SK-N-SH (cell line): ENCODE results near the gene DIAPH1. TPM values are rescaled to one million over a fixed set of nuclear protein-coding genes. Genes with fewer than 3 reads are reported as not detected.

Source experiments
- CTCF ChIA-PET: fragments of 300-600, 350-600 bp; formaldehyde crosslinking; extraction: SDS; loops from one replicate; lab custom pipeline; 2021; lab: Yijun Ruan, JAX
- POLR2A ChIA-PET: fragments of 350-600 bp; sonication (Branson Sonifier 250); formaldehyde crosslinking; extraction: SDS; loops from one replicate; lab custom pipeline; 2020; ENCODE audit warnings: antibody characterized with exemption, inconsistent platforms; lab: Yijun Ruan, JAX
- DNase-seq: peaks from one replicate; pipeline ENCODE4 v3.0.0; 2012
- H2AFZ ChIP-seq: fragments of 200-600 bp; sonication (generic); 2 replicates; pipeline ENCODE4 v1.8.1; 2016; ENCODE audit warnings: antibody characterized with exemption, mild to moderate bottlenecking, low read depth
- H3F3A ChIP-seq: fragments of 200-600 bp; sonication (generic); replicated peaks from 2 replicates; pipeline ENCODE3; 2016; ENCODE audit warnings: antibody characterized with exemption, mild to moderate bottlenecking; ENCODE audit not compliant: insufficient read depth
- H3K27ac ChIP-seq, 2 experiments: fragments of 200-500 bp in 1 of 2; fragments of 200-600 bp in 1 of 2; sonication (Bioruptor generic) in 1 of 2; sonication (generic), shearing (Covaris generic) in 1 of 2; 2 replicates each; pipeline versions ENCODE4 v1.5.1 to v1.6.1; 2014 to 2016; ENCODE audit warnings: low read depth in 2 of 2, inconsistent platforms in 1 of 2, low read length in 1 of 2, mild to moderate bottlenecking in 1 of 2, mixed read lengths in 1 of 2
- H3K27me3 ChIP-seq: fragments of 200-600 bp; sonication (generic), shearing (Covaris generic); 2 replicates; pipeline ENCODE4 v1.6.1; 2016; ENCODE audit warnings: mixed run types; ENCODE audit not compliant: insufficient read depth
- H3K36me3 ChIP-seq, 2 experiments: fragments of 200-500 bp in 1 of 2; fragments of 200-600 bp in 1 of 2; sonication (Bioruptor generic) in 1 of 2; sonication (generic) in 1 of 2; replicated peaks in 1 of 2; 2 replicates each; pipeline versions ENCODE3 to v1.5.1; 2014 to 2016; ENCODE audit warnings: low read length in 1 of 2, mild to moderate bottlenecking in 1 of 2; ENCODE audit not compliant: insufficient read depth in 2 of 2, control insufficient read depth in 1 of 2
- H3K4me1 ChIP-seq, 2 experiments: fragments of 200-500 bp in 1 of 2; fragments of 200-600 bp in 1 of 2; sonication (Bioruptor generic) in 1 of 2; sonication (generic), shearing (Covaris generic) in 1 of 2; 2 replicates each; pipeline versions ENCODE4 v1.5.1 to v1.6.1; 2014 to 2016; ENCODE audit warnings: low read depth in 1 of 2, low read length in 1 of 2, mixed run types in 1 of 2; ENCODE audit not compliant: insufficient read depth in 2 of 2, control insufficient read depth in 1 of 2
- H3K4me2 ChIP-seq: fragments of 200-600 bp; sonication (generic), shearing (Covaris generic); 2 replicates; pipeline ENCODE4 v1.6.1; 2017; ENCODE audit warnings: mixed run types
- H3K4me3 ChIP-seq, 2 experiments: fragments of 200-500 bp in 1 of 2; fragments of 200-600 bp in 1 of 2; sonication (Bioruptor generic) in 1 of 2; sonication (generic), shearing (Covaris generic) in 1 of 2; 2 replicates each; pipeline versions ENCODE4 v1.5.1 to v1.8.1; 2014 to 2016; ENCODE audit warnings: low read depth in 2 of 2, inconsistent platforms in 1 of 2, low read length in 1 of 2, mild to moderate bottlenecking in 1 of 2, mixed read lengths in 1 of 2, moderate library complexity in 1 of 2
- H3K79me2 ChIP-seq: fragments of 200-600 bp; sonication (generic); 2 replicates; pipeline ENCODE4 v1.8.1; 2017; ENCODE audit warnings: mild to moderate bottlenecking; ENCODE audit not compliant: insufficient read depth
- H3K9ac ChIP-seq: fragments of 200-600 bp; sonication (generic); 2 replicates; pipeline ENCODE4 v1.6.1; 2017; ENCODE audit warnings: mixed run types
- H3K9me2 ChIP-seq: fragments of 200-600 bp; sonication (generic); 2 replicates; pipeline ENCODE4 v1.6.1; 2017; ENCODE audit warnings: mixed run types
- H3K9me3 ChIP-seq: fragments of 200-600 bp; sonication (generic); 2 replicates; pipeline ENCODE4 v1.6.1; 2017; ENCODE audit warnings: mixed run types, mild to moderate bottlenecking, moderate library complexity
- H4K20me1 ChIP-seq: fragments of 200-600 bp; sonication (generic); 2 replicates; pipeline ENCODE4 v1.6.1; 2017; ENCODE audit warnings: mild to moderate bottlenecking, mixed run types; ENCODE audit not compliant: insufficient read depth
- FOSL2 ChIP-seq: IDR thresholded peaks from 2 replicates; pipeline ENCODE4 v1.4.0; 2012; ENCODE audit warnings: low read depth, mild to moderate bottlenecking, moderate library complexity, borderline replicate concordance
- FOXJ3 ChIP-seq: sonication (generic); formaldehyde crosslinking; IDR thresholded peaks from 2 replicates; pipeline ENCODE4 v1.5.1; 2020; ENCODE audit warnings: mild to moderate bottlenecking, missing genetic modification reagents
- JUND ChIP-seq: IDR thresholded peaks from 2 replicates; pipeline ENCODE4 v1.4.0; 2012
- RAD21 ChIP-seq: IDR thresholded peaks from 2 replicates; pipeline ENCODE4 v1.6.1; 2012; ENCODE audit warnings: mild to moderate bottlenecking, low read length
- YY1 ChIP-seq: IDR thresholded peaks from 2 replicates; pipeline ENCODE4 v1.4.0; 2012; ENCODE audit warnings: low read depth, mild to moderate bottlenecking
- WGBS: methylation state at CpG from one replicate; pipeline ENCODE4 v1.1.6; 2017; ENCODE audit warnings: low lambda C conversion rate; 5-methylcytosine and 5-hydroxymethylcytosine counted together
- polyA plus RNA-seq, 3 experiments: library from polyadenylated mRNA; depleted of rRNA; stranded (reverse); fragments of >200 nt; gene quantifications; 2 replicates each; pipeline ENCODE4 v1.2.3, GENCODE V29; 2012
- TF ChIP-seq, protein P1 (sequence below): fragments of 200-600 bp; sonication (generic); IDR thresholded peaks from 2 replicates; pipeline ENCODE4 v1.6.1; 2017; ENCODE audit warnings: antibody characterized with exemption, mild to moderate bottlenecking, moderate library complexity
- TF ChIP-seq, protein P2 (sequence below): IDR thresholded peaks from 2 replicates; pipeline ENCODE4 v1.4.0; 2012; ENCODE audit warnings: low read depth, borderline replicate concordance
- TF ChIP-seq, protein P3 (sequence below): IDR thresholded peaks from 2 replicates; pipeline ENCODE4 v1.6.1; 2012; ENCODE audit warnings: mild to moderate bottlenecking, low read depth, low read length, moderate library complexity

The DIAPH1 gene
- polyA plus RNA-seq, 1 of the 3 experiments (the other 2 are of a cell fraction) = 30.4 TPM

DNA sequence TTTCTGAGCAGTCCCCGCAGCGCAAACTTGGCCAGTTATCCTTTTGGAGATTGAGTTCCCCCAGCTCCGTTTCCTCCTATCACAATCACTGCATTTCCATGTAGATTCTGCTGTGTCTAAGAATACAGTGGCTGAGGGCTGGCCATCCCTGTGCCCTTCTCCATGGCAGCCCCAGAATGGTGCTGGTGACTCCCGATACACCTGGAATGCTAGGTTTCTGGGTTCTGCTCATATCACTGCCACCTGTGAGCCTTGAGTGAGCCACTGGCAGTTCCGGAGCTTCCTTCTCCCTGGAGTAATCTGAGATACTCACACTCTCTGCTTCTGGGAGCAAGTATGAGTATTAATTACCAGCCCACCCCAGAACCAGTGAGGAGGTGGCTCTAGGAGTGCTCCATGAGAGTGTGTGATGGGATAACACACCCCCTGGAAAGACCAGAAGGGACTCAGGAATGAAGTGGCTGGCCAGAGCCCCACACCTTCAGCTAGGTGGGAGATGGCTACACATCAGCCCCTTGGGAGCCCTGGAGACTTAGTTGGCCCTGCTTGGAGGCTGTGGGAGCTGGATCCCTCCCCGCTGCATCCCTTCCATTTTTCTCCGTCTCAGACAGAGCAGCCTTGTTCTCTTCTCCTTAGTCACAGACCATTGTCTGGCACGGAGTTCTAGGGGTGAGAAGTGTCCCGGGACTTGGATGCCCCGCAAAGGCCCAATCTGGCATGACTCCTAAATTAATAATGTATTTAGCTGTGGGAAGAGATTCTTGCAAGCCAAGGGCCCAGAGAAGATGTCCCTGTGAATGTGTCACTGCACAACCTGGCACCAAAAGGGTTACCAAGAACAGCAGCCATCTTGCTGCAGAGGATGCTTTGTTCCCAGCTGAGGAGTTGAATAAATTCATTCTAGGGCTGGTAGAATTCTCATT lies 125.0 kb downstream of the DIAPH1 start:
- no peaks in the 10 kb centered on the region for H3K27me3 ChIP-seq
- 68% methylated on average over 10 of the region's 10 CpGs for WGBS
- peaks cover 7 to 47% of the 10 kb centered on the region in 2 experiments; a peak in 3 of 4 replicates for H3K4me1 ChIP-seq
- H3K27ac ChIP-seq = peak overlapping the region in 1 of 2 experiments; percentile 74; a peak in 3 of 4 replicates
- no peaks in the 10 kb centered on the region for H3K9me3 ChIP-seq
- DNase-seq = no peak
- peak; percentile 46; the same call in 1 of the 2 replicates for TF ChIP-seq YY1
- TF ChIP-seq, protein P1, sequence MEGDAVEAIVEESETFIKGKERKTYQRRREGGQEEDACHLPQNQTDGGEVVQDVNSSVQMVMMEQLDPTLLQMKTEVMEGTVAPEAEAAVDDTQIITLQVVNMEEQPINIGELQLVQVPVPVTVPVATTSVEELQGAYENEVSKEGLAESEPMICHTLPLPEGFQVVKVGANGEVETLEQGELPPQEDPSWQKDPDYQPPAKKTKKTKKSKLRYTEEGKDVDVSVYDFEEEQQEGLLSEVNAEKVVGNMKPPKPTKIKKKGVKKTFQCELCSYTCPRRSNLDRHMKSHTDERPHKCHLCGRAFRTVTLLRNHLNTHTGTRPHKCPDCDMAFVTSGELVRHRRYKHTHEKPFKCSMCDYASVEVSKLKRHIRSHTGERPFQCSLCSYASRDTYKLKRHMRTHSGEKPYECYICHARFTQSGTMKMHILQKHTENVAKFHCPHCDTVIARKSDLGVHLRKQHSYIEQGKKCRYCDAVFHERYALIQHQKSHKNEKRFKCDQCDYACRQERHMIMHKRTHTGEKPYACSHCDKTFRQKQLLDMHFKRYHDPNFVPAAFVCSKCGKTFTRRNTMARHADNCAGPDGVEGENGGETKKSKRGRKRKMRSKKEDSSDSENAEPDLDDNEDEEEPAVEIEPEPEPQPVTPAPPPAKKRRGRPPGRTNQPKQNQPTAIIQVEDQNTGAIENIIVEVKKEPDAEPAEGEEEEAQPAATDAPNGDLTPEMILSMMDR = no peak
- H4K20me1 ChIP-seq = peaks cover 20% of the 10 kb centered on the region; the same call in 1 of the 2 replicates
- H3F3A ChIP-seq = peaks cover 5% of the 10 kb centered on the region
- H2AFZ ChIP-seq = no peak overlapping the region
- H3K4me3 ChIP-seq = no peak overlapping the region
- H3K9ac ChIP-seq = peak overlapping the region; percentile 39; the same call in 1 of the 2 replicates
- POLR2A ChIA-PET = no interaction called here
- peaks cover 12 to 36% of the 10 kb centered on the region in 2 experiments for H3K36me3 ChIP-seq
- H3K79me2 ChIP-seq = peaks cover 60% of the 10 kb centered on the region
- no peaks in the 10 kb centered on the region for H3K9me2 ChIP-seq
- CTCF ChIA-PET = interaction anchor here (1.0 to 2.3 kb wide), 4 partner anchors 15 to 31 kb away, joined by 3 to 11 read pairs (median 4); no protein-coding TSS in a partner anchor
- peak overlapping the region; percentile 57 for H3K4me2 ChIP-seq

DNA sequence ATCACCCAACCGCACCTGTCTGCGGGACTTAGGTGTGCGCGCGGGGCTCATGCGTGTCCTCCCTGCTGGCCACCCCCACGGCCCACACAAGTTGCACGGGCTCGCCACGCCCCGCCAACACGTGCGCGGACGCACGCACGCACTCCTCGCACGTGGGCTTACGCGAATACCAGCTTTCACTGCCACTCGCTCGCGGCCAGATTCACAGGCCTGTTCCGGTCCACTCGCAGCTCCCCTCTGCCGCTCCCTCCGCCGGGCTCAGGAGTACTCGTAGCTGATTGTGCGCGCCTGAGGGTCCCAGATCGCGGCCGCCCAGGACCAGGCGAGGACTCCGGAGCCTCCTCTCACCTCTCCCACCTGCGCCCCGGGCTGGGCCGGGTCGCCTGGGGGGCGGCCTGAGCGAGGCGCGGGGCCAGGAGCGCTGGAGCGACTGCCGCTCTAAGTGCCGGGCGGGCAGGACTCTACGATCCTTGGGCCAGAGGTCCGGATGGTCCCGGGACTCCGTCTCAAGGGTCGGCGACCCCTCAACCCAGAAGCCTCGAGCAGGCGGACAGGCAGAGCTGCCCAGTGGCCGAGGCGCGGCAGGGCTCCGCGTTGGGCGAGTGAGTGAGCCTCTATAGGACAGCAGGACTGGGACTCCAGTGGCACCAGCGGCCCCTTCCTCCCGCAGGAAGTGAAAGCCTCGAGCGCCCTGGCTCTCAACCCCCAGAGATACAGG lies 126.5 kb downstream of the DIAPH1 start:
- no peak overlapping the region for H3K4me3 ChIP-seq
- H2AFZ ChIP-seq = no peak overlapping the region
- no peaks in the 10 kb centered on the region for H3K9me3 ChIP-seq
- peaks cover 15 to 52% of the 10 kb centered on the region in 2 experiments; a peak in 3 of 4 replicates for H3K4me1 ChIP-seq
- peaks cover 12 to 43% of the 10 kb centered on the region in 2 experiments for H3K36me3 ChIP-seq
- H3K4me2 ChIP-seq = no peak overlapping the region
- ChIA-PET CTCF (interaction anchor here (1.3 to 2.3 kb wide), 2 partner anchors 16 to 32 kb away, joined by 3 to 11 read pairs; no protein-coding TSS in a partner anchor), POLR2A (no interaction called here)
- no peaks in the 10 kb centered on the region for H3K9me2 ChIP-seq
- no peak overlapping the region for H3K9ac ChIP-seq
- peaks cover 60% of the 10 kb centered on the region for H3K79me2 ChIP-seq
- DNase-seq = no peak
- TF ChIP-seq, protein P2, sequence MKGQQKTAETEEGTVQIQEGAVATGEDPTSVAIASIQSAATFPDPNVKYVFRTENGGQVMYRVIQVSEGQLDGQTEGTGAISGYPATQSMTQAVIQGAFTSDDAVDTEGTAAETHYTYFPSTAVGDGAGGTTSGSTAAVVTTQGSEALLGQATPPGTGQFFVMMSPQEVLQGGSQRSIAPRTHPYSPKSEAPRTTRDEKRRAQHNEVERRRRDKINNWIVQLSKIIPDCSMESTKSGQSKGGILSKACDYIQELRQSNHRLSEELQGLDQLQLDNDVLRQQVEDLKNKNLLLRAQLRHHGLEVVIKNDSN = no peak
- TF ChIP-seq YY1 = no peak
- TF ChIP-seq JUND = no peak
- no peak for TF ChIP-seq FOXJ3 (CRISPR knock-in tag)
- no peak for TF ChIP-seq RAD21
- TF ChIP-seq, protein P3, sequence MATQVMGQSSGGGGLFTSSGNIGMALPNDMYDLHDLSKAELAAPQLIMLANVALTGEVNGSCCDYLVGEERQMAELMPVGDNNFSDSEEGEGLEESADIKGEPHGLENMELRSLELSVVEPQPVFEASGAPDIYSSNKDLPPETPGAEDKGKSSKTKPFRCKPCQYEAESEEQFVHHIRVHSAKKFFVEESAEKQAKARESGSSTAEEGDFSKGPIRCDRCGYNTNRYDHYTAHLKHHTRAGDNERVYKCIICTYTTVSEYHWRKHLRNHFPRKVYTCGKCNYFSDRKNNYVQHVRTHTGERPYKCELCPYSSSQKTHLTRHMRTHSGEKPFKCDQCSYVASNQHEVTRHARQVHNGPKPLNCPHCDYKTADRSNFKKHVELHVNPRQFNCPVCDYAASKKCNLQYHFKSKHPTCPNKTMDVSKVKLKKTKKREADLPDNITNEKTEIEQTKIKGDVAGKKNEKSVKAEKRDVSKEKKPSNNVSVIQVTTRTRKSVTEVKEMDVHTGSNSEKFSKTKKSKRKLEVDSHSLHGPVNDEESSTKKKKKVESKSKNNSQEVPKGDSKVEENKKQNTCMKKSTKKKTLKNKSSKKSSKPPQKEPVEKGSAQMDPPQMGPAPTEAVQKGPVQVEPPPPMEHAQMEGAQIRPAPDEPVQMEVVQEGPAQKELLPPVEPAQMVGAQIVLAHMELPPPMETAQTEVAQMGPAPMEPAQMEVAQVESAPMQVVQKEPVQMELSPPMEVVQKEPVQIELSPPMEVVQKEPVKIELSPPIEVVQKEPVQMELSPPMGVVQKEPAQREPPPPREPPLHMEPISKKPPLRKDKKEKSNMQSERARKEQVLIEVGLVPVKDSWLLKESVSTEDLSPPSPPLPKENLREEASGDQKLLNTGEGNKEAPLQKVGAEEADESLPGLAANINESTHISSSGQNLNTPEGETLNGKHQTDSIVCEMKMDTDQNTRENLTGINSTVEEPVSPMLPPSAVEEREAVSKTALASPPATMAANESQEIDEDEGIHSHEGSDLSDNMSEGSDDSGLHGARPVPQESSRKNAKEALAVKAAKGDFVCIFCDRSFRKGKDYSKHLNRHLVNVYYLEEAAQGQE = no peak
- TF ChIP-seq FOSL2 = no peak
- H3K27ac ChIP-seq = no peak overlapping the region
- H3K27me3 ChIP-seq = no peaks in the 10 kb centered on the region
- WGBS = 95% methylated on average over 56 of the region's 68 CpGs
- H4K20me1 ChIP-seq = peaks cover 23% of the 10 kb centered on the region; the same call in 1 of the 2 replicates
- H3F3A ChIP-seq = peaks cover 11% of the 10 kb centered on the region
